Neural progenitor cell (in vitro differentiated cells): ENCODE measurements around the gene EPX. TPM values are rescaled to one million over a fixed set of nuclear protein-coding genes. Genes with fewer than 3 reads are reported as not detected.

Source experiments
- DNase-seq: peaks from one replicate; pipeline ENCODE4 v3.0.0-alpha.2; 2016; ENCODE audit warnings: low spot score
- H2AFZ ChIP-seq: fragments of 200-600 bp; sonication (generic); replicated peaks from 2 replicates; pipeline ENCODE4 v1.6.1; 2016; ENCODE audit warnings: antibody characterized with exemption
- H3F3A ChIP-seq: fragments of 200-600 bp; sonication (generic); 2 replicates; pipeline ENCODE4 v1.6.1; 2016; ENCODE audit warnings: antibody characterized with exemption, low read depth
- H3K27ac ChIP-seq: fragments of 200-600 bp; sonication (generic); 2 replicates; pipeline ENCODE4 v1.5.1; 2016; ENCODE audit warnings: mild to moderate bottlenecking
- H3K27me3 ChIP-seq: fragments of 200-600 bp; sonication (generic); 2 replicates; pipeline ENCODE4 v1.6.1; 2016; ENCODE audit warnings: mild to moderate bottlenecking, moderate library complexity
- H3K36me3 ChIP-seq: fragments of 200-600 bp; sonication (generic); 2 replicates; pipeline ENCODE4 v1.5.1; 2016
- H3K4me1 ChIP-seq: fragments of 200-600 bp; sonication (generic); 2 replicates; pipeline ENCODE4 v1.6.1; 2016; ENCODE audit warnings: mixed run types
- H3K4me2 ChIP-seq: fragments of 200-600 bp; sonication (generic); 2 replicates; pipeline ENCODE4 v1.6.1; 2016
- H3K4me3 ChIP-seq: fragments of 200-600 bp; sonication (generic); 2 replicates; pipeline ENCODE4 v1.5.1; 2016
- H3K79me2 ChIP-seq: fragments of 200-600 bp; sonication (generic); 2 replicates; pipeline ENCODE4 v1.6.1; 2016; ENCODE audit warnings: low read depth
- H3K9ac ChIP-seq: fragments of 200-600 bp; sonication (generic); 2 replicates; pipeline ENCODE4 v1.6.1; 2016
- H3K9me3 ChIP-seq: fragments of 200-600 bp; sonication (generic); 2 replicates; pipeline ENCODE4 v1.5.1; 2016; ENCODE audit warnings: low read depth
- H4K20me1 ChIP-seq: fragments of 200-600 bp; sonication (generic); 2 replicates; pipeline ENCODE4 v1.6.1; 2016; ENCODE audit warnings: low read depth
- H3K27ac Mint-ChIP-seq: 3 replicates; pipeline ENCODE4 v1.8.0; 2021; ENCODE audit warnings: mixed read lengths
- H3K27me3 Mint-ChIP-seq: 2 replicates; pipeline ENCODE4 v1.8.0; 2022; ENCODE audit warnings: low read depth, mild to moderate bottlenecking, inconsistent platforms, moderate library complexity, mixed read lengths; ENCODE audit not compliant: insufficient read depth
- H3K36me3 Mint-ChIP-seq: 3 replicates; pipeline ENCODE4 v1.8.0; 2021; ENCODE audit warnings: mixed read lengths
- H3K4me1 Mint-ChIP-seq: 3 replicates; pipeline ENCODE4 v1.8.0; 2021; ENCODE audit warnings: mixed read lengths
- H3K4me3 Mint-ChIP-seq: 3 replicates; pipeline ENCODE4 v1.8.0; 2021; ENCODE audit warnings: mild to moderate bottlenecking, moderate library complexity, mixed read lengths
- H3K9me3 Mint-ChIP-seq: 3 replicates; pipeline ENCODE4 v1.8.0; 2020; ENCODE audit warnings: mixed read lengths
- EZH2 ChIP-seq: fragments of 200-600 bp; sonication (generic); IDR thresholded peaks from 2 replicates; pipeline ENCODE4 v1.6.1; 2017; ENCODE audit warnings: antibody characterized with exemption, mild to moderate bottlenecking, moderate library complexity
- EZH2phosphoT487 ChIP-seq: fragments of 200-600 bp; sonication (generic); IDR thresholded peaks from 2 replicates; pipeline ENCODE4 v1.6.1; 2017; ENCODE audit warnings: antibody characterized with exemption
- total RNA-seq: library from RNA; depleted of rRNA; stranded (reverse); fragments of >200 nt; gene quantifications from 2 replicates; pipeline ENCODE4 v1.2.3, GENCODE V29; 2015; ENCODE audit warnings: low replicate concordance
- TF ChIP-seq, protein P1 (sequence below): fragments of 200-600 bp; sonication (generic); IDR thresholded peaks from 2 replicates; pipeline ENCODE4 v1.5.1; 2017; ENCODE audit warnings: antibody characterized with exemption, mild to moderate bottlenecking

The EPX gene
- total RNA-seq, 1 donor from 2014 or later, result not detected

DNA sequence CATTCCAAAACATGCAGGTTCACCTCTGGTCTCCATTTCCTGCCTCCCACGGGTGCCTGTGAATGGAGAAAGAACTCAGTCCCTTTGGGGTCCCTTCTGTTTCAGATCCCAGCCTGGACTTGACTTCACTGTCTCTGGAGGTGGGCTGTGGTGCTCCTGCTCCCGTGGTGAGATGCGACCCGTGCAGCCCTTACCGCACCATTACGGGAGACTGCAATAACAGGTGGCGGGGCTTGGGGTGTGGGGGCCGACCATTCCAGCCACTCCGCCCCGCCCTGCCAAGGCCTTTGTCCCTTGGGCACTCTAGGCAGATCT, 56.4 kb downstream of the EPX start:
- no peaks in the 10 kb centered on the region for H3F3A ChIP-seq
- no peak for DNase-seq
- no peaks in the 10 kb centered on the region for H3K9me3 Mint-ChIP-seq
- H3K4me3 Mint-ChIP-seq, result peak overlapping the region; percentile 38
- no peak overlapping the region for H3K9ac ChIP-seq
- no peak for TF ChIP-seq EZH2
- TF ChIP-seq, protein P1, sequence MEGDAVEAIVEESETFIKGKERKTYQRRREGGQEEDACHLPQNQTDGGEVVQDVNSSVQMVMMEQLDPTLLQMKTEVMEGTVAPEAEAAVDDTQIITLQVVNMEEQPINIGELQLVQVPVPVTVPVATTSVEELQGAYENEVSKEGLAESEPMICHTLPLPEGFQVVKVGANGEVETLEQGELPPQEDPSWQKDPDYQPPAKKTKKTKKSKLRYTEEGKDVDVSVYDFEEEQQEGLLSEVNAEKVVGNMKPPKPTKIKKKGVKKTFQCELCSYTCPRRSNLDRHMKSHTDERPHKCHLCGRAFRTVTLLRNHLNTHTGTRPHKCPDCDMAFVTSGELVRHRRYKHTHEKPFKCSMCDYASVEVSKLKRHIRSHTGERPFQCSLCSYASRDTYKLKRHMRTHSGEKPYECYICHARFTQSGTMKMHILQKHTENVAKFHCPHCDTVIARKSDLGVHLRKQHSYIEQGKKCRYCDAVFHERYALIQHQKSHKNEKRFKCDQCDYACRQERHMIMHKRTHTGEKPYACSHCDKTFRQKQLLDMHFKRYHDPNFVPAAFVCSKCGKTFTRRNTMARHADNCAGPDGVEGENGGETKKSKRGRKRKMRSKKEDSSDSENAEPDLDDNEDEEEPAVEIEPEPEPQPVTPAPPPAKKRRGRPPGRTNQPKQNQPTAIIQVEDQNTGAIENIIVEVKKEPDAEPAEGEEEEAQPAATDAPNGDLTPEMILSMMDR, result no peak
- no peak for TF ChIP-seq EZH2phosphoT487
- peaks cover 100% of the 10 kb centered on the region for H3K27me3 ChIP-seq
- no peaks in the 10 kb centered on the region for H3K36me3 Mint-ChIP-seq
- H3K4me2 ChIP-seq, result peak overlapping the region; percentile 81
- H3K27me3 Mint-ChIP-seq, result peaks cover 47% of the 10 kb centered on the region
- H3K4me3 ChIP-seq, result peak overlapping the region; percentile 44
- no peaks in the 10 kb centered on the region for H3K4me1 ChIP-seq
- peaks cover 4% of the 10 kb centered on the region for H3K4me1 Mint-ChIP-seq
- no peak overlapping the region for H3K27ac ChIP-seq
- no peak overlapping the region for H3K27ac Mint-ChIP-seq
- H4K20me1 ChIP-seq, result no peaks in the 10 kb centered on the region
- no peaks in the 10 kb centered on the region for H3K36me3 ChIP-seq
- peak overlapping the region; percentile 96 for H2AFZ ChIP-seq
- no peaks in the 10 kb centered on the region for H3K79me2 ChIP-seq
- H3K9me3 ChIP-seq, result no peaks in the 10 kb centered on the region

DNA sequence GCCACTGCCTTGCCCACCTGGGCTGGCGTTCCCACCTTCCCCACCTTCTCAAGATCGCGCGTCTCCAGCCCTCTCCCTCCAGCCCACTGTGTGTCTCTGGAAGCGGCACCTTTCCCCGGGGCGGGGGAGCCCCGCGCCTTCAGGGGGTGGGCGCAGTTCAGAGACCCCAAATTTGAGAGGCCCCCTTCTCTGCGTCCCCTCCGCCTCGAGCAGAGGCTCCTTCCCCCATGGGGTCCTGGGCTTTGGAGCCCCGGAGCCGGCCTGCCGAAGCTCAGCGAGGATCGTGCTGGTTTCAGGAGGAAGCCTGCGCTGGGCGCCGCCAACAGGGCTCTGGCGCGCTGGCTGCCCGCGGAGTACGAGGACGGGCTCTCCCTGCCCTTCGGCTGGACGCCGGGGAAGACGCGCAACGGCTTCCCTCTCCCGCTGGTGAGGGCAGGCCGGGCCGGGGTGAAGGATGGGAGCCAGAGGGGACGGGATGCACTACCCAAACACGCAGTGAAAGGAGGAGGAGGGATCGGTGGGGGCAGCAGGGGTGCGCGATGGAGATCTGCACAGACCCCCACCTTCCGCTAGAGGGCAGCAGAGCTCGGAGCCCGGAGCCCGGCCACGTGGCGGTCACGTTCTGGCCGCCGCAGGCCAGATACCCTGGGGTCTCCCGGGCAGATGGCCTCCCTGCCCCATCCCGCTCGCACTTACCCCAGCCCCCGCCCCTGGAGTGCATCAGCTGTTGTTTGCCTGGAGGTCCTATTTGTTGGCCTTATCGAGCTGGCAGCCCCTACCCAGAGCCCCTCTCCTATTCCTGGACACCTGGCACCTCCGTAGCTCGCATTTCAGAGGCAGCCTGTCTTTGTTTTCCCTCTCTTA, 57.0 kb downstream of the EPX start:
- Histone ChIP-seq H3K36me3 (no peaks in the 10 kb centered on the region), H3K9ac (no peak overlapping the region), H3K27me3 (peaks cover 100% of the 10 kb centered on the region)

DNA sequence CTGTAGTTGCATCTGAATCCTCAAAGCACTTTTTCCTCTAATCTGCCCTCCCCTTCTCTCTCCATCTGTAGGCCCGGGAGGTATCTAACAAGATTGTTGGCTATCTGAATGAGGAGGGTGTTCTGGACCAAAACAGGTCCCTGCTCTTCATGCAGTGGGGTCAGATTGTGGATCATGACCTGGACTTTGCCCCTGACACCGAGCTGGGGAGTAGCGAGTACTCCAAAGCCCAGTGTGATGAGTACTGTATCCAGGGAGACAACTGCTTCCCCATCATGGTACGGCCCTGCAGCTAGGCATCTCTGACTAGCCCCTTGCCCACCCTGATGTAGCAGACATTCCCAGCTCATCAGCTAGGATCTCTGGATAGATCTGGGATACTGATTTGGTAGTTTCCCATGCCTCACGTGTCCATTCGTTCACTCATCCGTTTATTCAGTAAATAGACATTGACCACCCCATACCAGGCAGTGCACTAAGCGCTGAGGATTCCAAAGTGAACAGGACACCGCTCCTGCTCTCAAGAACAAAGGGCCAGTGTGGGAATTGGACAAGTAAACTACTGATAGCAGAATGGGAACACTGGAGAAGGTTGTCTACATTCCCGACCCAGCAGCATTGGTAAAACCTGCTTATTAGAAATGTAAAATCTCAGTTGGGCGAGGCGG, 58.0 kb downstream of the EPX start:
- H3K4me3 Mint-ChIP-seq, result peak overlapping the region; percentile 76
- DNase-seq, result no peak
- no peak overlapping the region for H3K4me3 ChIP-seq

More for the DNA sequence above, 57.0 kb downstream of the EPX start:
- Mint-ChIP-seq H3K36me3 (no peaks in the 10 kb centered on the region), H3K4me1 (peaks cover 4% of the 10 kb centered on the region), H3K27ac (no peak overlapping the region), H3K27me3 (peaks cover 46% of the 10 kb centered on the region), H3K9me3 (no peaks in the 10 kb centered on the region), H3K4me3 (peak overlapping the region; percentile 76)
- H3K9me3 ChIP-seq, result no peaks in the 10 kb centered on the region
- peak overlapping the region; percentile 96 for H2AFZ ChIP-seq
- H3K79me2 ChIP-seq, result no peaks in the 10 kb centered on the region
- H3K4me3 ChIP-seq, result peak overlapping the region; percentile 44
- H4K20me1 ChIP-seq, result no peaks in the 10 kb centered on the region
- H3K4me2 ChIP-seq, result peak overlapping the region; percentile 81
- no peak overlapping the region for H3K27ac ChIP-seq
- TF ChIP-seq EZH2phosphoT487, result peak; percentile 55
- peak; percentile 79 for TF ChIP-seq EZH2
- TF ChIP-seq, protein P1, result peak; percentile 86
- no peaks in the 10 kb centered on the region for H3F3A ChIP-seq
- H3K4me1 ChIP-seq, result no peaks in the 10 kb centered on the region
- peak; percentile 79 for DNase-seq

More for the DNA sequence above, 58.0 kb downstream of the EPX start:
- H3K27ac Mint-ChIP-seq, result no peak overlapping the region
- Histone ChIP-seq H4K20me1 (no peaks in the 10 kb centered on the region), H3K27ac (no peak overlapping the region), H3F3A (no peaks in the 10 kb centered on the region), H2AFZ (no peak overlapping the region), H3K79me2 (no peaks in the 10 kb centered on the region), H3K9ac (no peak overlapping the region), H3K4me1 (no peaks in the 10 kb centered on the region), H3K9me3 (no peaks in the 10 kb centered on the region), H3K36me3 (no peaks in the 10 kb centered on the region), H3K27me3 (peaks cover 100% of the 10 kb centered on the region), H3K4me2 (no peak overlapping the region)
- H3K27me3 Mint-ChIP-seq, result peaks cover 49% of the 10 kb centered on the region
- peaks cover 4% of the 10 kb centered on the region for H3K4me1 Mint-ChIP-seq
- TF ChIP-seq EZH2phosphoT487 (no peak), EZH2 (no peak)
- TF ChIP-seq, protein P1, result no peak
- H3K36me3 Mint-ChIP-seq, result no peaks in the 10 kb centered on the region
- no peaks in the 10 kb centered on the region for H3K9me3 Mint-ChIP-seq
